HTR-8/SVneo (cell line): ENCODE data around the gene VPS33A.
"Not testable (repeated sequence)": the region's sequence is repeated elsewhere in the genome, so short reads cannot be mapped to it uniquely, and the experiment has no call there.

ENCODE experiments used
- DNase-seq: peaks from one replicate; pipeline ENCODE4 v3.0.0; 2011; ENCODE audit warnings: low spot score, mixed read lengths; ENCODE audit not compliant: insufficient read length
- FAIRE-seq: peaks from 2 replicates; lab custom pipeline; 2011; peaks lifted over from hg19 to GRCh38; lab: Jason Lieb, UNC

Gene VPS33A

DNA sequence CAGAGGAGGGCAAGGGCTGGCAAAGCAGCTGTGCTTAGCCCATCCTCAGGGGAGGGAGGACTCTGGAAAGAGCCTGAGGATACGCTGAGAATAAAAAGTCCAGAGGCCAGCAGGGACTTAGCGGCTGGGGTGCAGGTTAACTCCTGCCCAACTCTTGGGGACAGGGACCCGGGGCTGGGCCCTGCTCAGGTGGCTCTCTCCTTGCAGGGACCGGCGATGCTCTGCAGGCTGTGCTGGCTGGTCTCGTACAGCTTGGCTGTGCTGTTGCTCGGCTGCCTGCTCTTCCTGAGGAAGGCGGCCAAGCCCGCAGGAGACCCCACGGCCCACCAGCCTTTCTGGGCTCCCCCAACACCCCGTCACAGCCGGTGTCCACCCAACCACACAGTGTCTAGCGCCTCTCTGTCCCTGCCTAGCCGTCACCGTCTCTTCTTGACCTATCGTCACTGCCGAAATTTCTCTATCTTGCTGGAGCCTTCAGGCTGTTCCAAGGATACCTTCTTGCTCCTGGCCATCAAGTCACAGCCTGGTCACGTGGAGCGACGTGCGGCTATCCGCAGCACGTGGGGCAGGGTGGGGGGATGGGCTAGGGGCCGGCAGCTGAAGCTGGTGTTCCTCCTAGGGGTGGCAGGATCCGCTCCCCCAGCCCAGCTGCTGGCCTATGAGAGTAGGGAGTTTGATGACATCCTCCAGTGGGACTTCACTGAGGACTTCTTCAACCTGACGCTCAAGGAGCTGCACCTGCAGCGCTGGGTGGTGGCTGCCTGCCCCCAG lies 60.0 kb downstream of the VPS33A start:
- no peak for FAIRE-seq
- DNase-seq = no peak

DNA sequence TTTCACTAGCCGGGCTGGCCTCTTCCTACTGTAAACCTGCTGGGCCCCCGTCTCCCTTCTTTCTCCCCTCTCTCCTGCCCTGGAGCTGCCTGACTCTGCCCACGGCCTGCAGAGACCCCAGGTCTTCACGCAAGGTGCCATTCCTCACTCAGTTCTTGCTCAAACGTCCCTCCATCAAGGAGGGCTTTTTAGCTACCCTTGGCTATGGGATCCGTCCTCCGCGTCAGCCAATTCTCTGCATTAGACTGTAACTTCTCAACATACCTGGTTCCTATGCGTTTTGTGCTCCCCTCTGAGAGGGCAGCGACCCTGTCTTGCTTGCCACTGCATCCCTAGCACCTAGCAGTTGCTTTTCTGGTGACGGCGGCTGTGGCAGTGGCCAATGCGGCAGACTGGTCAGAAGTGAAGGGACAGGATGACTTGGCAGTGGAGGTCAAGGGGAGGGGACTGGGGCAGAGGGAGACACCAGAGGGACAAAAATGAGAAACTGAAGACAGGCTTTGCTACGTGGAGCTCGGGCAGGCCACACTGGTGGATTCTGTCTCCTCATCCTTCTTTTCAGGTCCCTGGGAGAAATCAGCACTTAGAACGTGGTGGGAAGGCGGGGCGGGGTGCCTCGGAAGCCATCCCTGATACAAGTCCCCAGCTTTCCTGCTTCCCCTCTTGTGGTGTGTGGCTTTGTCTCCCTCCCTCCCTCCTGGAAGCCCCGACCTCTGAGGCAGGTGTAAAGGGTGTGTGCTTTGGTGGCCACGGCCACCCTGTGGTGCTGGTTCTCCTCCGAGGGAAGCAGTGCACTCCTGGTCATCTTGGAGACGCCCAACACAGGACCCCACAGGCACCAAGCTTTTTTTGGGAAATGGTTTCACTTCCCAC lies 61.0 kb downstream of the VPS33A start:
- no peak for DNase-seq
- peak; percentile 60 for FAIRE-seq

DNA sequence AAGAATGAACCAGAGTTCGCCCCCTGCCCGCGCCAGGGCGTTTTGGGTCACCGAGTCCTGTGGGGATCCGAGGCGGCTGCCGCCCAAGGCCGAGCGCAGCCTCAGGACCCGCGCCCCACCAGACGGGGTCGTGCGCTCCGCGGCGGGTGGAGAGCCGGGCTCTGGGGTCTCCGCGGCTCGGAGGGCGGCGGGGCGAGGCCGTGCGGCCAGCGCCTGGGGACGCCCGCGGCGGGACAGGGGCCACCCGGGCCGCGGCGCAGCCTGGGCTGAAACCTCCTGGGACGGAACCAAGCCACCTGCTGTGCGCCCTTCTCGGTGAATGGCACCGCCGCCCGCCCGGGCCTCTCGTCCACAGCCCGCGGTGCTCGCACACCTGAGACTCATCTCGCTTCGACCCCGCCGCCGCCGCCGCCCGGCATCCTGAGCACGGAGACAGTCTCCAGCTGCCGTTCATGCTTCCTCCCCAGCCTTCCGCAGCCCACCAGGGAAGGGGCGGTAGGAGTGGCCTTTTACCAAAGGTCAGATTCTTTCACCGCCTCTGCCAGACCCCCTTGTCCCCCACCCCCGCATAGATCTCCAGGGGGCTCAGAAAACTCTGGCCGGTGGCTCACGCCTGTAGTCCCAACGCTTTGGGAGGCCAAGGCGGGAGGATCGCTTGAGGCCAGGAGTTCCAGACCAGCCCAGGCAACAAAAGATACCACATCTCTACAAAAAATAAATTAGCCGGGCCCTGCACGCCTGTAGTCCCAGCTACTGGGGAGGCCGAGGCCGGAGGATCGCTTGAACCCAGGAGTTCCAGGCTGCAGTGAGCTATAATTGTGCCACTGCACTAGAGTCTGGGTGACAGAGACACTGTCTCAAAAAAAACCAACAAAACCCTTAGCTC lies 61.9 kb downstream of the VPS33A start:
- FAIRE-seq (no peak), DNase-seq (no peak)

DNA sequence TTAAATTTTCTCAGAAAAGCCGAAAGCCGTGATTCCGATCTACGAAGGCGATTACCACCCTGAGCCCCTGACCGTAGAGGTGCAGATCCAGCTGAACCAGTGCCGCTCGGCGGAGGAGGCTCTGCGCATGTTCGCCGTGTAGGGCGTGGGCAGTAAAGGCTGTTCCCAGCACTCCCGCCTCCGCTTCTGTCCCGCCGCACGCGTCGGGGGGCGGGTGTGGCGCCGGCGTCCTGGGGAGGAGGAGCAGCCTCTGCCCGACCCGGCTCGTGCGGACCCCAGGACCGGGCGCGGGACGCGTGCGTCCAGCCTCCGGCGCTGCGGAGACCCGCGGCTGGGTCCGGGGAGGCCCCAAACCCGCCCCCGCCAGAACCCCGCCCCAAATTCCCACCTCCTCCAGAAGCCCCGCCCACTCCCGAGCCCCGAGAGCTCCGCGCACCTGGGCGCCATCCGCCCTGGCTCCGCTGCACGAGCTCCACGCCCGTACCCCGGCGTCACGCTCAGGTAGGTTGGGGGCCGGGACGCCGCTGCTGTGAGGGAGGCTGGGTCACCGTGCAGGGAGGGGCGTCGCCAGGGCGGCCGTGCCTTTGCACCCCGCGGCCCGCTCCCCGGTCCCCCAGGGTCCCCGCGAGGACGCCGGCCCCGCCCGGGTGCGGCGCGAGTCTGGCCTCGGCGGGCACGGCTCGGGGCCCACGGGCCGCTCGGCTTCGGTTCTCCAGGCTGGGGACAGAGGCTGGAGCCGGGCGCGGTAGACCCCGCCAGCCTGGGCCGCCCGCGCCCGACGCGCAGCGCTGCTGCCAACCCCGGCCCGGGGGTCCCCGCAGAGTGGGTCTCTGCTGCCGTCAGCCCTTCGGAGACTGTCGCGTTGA lies 62.8 kb downstream of the VPS33A start, which contains the start of gene B3GNT4:
TSS of gene B3GNT4 (plus strand) at position 409 of the 866 bp plus-strand sequence. CDS start 910 bp downstream, outside the sequence.
- DNase-seq = peak; percentile 80
- peak; percentile 94 for FAIRE-seq

GRCh38 chr12:122202811-122203210 lies 63.5 kb downstream of the VPS33A start:
- FAIRE-seq = not testable (repeated sequence)

DNA sequence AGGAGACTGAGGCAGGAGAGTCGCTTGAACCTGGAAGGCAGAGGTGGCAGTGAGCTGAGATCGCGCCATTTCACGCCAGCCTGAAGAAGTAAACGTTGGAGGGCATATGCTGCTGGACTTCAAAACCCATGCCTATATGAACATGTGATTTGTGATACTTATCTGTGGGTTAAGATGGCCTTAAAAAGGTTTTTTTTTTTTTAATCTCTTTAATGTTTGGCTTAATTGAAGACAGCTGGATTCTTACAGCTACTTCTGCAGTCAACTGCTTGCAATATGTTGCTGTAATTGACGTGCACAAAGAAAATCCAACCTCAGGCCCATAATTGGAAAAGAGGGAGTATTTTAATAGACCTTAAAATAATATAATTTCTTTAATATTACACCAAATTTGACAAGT lies 64.3 kb downstream of the VPS33A start:
- DNase-seq (no peak), FAIRE-seq (no peak)

More at GRCh38 chr12:122202811-122203210, 63.5 kb downstream of the VPS33A start:
- DNase-seq = not testable (repeated sequence)

DNA sequence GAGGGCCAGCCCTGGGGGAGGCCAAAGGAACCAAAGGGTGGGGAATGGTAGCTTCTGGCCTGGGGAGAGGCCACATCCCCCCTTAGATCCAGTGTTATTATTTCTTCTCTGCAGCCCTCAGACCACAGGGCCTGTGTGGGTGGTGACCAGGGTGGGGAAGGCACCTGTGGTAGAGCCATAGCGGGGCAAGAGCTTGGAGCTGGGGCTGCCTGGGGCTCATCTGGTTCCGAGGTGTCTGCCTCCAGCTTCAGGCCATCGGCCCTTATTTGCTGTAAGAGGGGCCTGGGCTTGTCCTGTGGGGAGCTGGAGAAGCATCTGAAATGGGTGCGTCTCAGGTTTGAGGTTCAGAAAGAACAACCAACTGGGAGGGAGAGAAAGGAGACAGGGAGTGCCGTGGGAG lies 64.9 kb downstream of the VPS33A start:
- FAIRE-seq = no peak
- DNase-seq = no peak

DNA sequence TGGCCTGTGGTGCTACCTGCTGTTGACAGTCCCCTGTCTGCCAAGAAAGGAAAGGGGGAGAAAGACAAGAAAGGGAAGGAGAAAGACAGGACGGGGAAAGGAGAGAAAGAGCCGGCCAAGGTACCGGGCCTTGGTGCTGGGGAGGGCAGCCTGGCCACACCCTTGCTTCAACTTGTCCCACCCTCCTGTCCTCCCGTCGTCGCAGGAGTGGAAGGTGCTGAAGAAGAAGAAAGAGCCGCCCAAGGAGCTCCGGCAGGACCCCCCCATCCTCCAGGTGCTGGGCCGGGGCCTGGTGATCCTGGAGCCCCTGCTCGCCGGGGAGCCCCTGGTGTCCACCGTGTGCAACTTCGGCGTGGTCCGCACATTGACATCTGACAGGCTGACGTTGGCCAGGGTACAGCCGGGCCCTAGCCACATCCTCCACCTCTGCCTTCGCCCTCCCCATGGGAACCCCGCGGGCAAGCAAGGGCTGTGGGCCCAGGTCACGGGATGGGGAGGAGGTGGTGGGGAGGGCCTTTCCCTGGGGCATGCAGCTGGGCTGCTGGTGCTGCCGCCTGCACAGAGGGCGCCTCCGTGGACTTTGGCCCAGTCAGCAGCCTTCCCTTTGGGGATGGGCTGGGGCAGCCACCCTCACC lies 65.6 kb downstream of the VPS33A start:
- FAIRE-seq = no peak
- no peak for DNase-seq

DNA sequence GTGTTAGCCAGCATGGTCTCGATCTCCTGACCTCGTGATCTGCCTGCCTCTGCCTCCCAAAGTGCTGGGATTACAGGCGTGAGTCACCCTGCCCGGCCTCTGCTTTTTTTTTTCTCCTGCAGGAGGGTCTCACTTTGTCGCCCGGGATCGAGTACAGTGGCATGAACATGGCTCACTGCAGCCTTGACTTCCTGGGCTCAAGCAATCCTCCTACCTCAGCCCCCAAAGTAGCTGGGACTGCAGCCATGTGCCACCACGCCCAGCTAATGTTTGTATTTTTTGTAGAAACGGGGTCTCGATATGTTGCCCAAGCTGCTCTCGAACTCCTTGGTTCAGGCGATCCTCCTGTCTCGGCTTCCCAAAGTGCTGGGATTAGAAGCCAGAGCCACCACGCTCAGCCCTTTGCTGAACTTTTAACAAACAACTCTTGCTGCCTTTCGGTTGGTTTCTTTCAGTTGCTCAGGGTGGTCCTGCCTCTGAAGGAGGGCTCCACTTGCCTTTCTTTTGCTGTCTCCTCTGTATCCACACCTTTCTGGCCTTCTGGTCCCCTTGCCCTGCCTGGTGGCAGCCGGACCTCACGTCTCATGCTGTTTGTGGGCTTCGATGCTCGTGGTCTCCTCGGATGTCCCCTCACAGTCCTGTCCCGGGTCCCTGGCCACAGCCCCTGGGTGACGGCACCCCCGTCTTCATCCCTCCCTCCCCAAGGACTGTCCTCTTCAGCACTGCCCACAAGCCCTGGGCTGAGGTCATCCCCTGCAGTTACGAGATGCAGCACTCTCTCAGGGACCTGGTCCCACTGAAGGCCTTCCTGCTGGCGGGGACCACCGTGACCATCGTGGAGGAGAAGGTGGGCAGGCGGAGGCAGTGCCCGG lies 66.6 kb downstream of the VPS33A start:
- DNase-seq (no peak), FAIRE-seq (no peak)

- DNase-seq (no peak), FAIRE-seq (no peak)
Observed at GRCh38 chr12:122197612-122197966, 68.7 kb downstream of the VPS33A start.

DNA sequence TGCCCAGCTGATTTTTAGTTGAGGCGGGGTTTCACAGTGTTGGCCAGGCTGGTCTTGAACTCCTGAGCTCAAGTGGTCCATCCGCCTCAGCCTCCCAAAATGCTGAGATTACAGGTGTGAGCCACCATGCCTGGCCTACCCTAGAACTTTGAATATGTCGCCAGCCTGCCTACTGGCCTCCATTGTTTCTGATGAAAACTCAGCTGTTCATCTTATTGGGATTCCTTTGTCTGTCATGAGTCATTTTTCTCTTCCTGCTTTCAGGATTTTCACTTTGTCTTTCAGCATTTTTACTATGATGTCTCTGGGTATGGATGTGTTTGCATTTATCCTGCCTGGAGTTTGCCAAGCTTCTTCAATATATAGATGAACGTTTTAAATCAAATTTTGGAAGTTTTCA lies 70.9 kb downstream of the VPS33A start:
- FAIRE-seq = no peak
- no peak for DNase-seq

DNA sequence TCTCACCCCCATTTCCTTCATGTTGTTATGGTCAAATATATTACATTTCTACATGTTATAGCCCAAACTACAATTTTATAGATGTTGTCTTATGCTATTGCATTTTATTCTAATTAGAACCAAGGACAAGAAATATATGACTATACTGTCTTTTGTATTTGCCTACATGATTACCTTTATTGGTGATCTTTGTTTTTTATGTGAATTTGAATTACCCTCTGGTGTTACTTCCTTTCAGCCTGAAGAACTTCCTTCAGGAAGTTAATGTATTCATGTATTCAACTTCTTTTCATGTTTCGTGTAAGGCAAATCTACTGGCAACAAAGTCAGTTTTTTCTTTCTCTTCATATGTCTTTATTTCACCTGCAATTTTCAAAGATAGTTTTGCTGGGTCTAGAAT lies 71.5 kb downstream of the VPS33A start:
- FAIRE-seq (no peak), DNase-seq (no peak)

DNA sequence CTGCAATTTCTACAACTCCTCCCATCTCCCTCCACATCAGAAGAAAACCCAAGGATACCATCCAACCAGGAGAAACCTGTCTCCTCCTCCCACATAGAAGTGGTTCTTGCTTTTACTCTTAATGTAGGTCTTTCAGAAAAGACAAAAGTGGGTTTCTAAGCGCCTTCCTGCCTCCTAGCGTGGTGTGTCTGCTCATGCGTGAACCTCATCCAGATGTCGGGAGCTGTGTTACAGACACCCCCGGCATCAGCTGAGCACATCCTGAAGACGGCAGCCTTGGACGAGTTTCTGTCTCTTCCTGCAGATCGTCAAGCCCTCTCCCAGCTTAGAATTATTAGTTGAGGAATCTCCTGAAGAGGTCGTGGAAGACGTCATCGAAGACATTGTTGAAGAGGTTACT lies 73.9 kb downstream of the VPS33A start:
- no peak for FAIRE-seq

DNA sequence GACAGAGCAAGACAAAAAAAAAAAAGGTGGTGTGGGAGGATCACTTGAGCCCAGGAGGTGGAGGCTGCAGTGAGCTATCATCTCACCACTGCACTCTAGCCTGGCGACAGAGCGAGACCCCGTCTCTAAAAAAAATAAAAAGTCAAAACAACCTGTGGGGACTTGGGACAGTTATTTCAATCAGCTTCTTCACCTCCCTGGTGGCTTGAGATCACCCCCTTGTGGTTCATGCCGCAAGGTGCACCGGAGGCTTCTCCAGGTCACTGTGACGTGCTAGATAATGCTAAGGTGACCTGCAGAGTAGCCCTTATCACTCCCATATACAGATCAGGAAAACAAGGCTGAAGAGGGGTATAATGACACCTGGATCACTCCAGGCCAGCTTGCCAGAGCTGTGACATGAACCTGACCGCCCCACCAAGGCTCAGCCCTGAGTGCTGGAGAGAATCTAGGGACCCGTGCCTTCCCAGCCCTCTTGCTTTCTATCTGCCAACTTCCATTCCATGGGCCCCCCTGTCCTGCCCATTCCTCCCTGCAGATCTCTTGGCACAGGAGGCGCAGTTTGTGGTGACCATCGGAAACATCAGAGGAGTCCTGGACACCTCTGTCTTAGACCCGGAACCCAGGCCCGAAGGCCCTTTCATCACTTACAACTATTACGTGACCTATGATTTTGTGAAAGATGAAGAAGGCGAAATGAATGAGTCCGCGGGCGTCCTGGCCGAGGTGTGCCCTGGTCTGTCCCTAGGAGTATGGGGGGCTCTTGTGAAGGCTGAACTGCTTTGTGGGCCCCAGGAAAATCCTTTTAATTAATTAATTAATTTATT lies 75.2 kb downstream of the VPS33A start:
- peak; percentile 72 for FAIRE-seq
- DNase-seq = peak; percentile 72

More for the DNA sequence above, 73.9 kb downstream of the VPS33A start:
- DNase-seq = no peak

GRCh38 chr12:122189626-122190475 lies 76.4 kb downstream of the VPS33A start:
- FAIRE-seq (no peak), DNase-seq (no peak)

DNA sequence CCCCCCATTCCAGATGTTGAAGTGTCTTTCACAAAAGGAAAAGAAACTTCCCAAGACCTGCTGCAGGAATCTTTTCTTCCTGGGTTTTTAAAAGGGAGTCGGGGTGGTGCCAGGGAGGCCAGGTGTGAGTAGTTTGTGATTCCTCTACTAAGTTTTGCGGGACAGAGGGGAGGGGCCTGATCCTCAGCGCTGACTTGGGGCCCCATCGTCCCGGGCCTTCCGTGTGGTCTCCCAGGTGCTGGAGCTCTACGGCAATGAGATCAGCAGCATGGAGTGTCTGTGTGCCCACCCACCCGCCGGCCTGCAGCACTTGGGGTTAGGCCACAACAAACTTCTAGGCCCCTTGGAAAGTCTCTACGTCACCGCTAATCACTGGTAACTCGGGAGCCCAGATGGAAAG lies 78.8 kb downstream of the VPS33A start:
- FAIRE-seq = no peak
- no peak for DNase-seq
